Measurements from ENCODE around the gene ACYP2.

GRCh38 chr2:54260241-54260595 lies 144.8 kb downstream of the ACYP2 start:
- TF ChIP-seq, protein P1, sequence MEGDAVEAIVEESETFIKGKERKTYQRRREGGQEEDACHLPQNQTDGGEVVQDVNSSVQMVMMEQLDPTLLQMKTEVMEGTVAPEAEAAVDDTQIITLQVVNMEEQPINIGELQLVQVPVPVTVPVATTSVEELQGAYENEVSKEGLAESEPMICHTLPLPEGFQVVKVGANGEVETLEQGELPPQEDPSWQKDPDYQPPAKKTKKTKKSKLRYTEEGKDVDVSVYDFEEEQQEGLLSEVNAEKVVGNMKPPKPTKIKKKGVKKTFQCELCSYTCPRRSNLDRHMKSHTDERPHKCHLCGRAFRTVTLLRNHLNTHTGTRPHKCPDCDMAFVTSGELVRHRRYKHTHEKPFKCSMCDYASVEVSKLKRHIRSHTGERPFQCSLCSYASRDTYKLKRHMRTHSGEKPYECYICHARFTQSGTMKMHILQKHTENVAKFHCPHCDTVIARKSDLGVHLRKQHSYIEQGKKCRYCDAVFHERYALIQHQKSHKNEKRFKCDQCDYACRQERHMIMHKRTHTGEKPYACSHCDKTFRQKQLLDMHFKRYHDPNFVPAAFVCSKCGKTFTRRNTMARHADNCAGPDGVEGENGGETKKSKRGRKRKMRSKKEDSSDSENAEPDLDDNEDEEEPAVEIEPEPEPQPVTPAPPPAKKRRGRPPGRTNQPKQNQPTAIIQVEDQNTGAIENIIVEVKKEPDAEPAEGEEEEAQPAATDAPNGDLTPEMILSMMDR (conservative IDR thresholded peaks at IDR 0.05; ENCODE audit: low read length) = no peak
- TF ChIP-seq EZH2phosphoT487 (IDR thresholded peaks at IDR 0.05; ENCODE audit: borderline replicate concordance) = no peak
